SK-N-MC (cell line): ENCODE data around the gene GPX3.

Experiments used
- DNase-seq: peaks from one replicate; pipeline ENCODE4 v3.0.0-alpha.2; 2011; ENCODE audit warnings: low read depth, low spot score
- H3K27ac ChIP-seq: fragments of 200-600 bp; sonication (generic); 2 replicates; pipeline ENCODE4 v1.5.1; 2016; ENCODE audit warnings: mixed run types
- H3K36me3 ChIP-seq: fragments of 200-600 bp; sonication (generic); 2 replicates; pipeline ENCODE4 v1.6.1; 2017; ENCODE audit warnings: antibody characterized with exemption, low read length, mixed read lengths; ENCODE audit not compliant: insufficient read depth
- H3K4me3 ChIP-seq: fragments of 200-600 bp; sonication (generic); 2 replicates; pipeline ENCODE4 v1.5.1; 2016
- H3K9ac ChIP-seq: fragments of 200-600 bp; sonication (generic); 2 replicates; pipeline ENCODE4 v1.8.0; 2017; ENCODE audit warnings: mixed run types, mixed read lengths; ENCODE audit not compliant: insufficient read length
- H3K9me3 ChIP-seq: fragments of 200-600 bp; sonication (generic); 2 replicates; pipeline ENCODE4 v1.6.1; 2017; ENCODE audit warnings: low read depth, mild to moderate bottlenecking, antibody characterized with exemption, low read length, moderate library complexity, mixed read lengths
- EZH2 ChIP-seq: fragments of 200-600 bp; sonication (generic); IDR thresholded peaks from one replicate; pipeline ENCODE4 v1.6.1; 2017; ENCODE audit warnings: antibody characterized with exemption
- FOXP2 ChIP-seq: optimal IDR thresholded peaks from 2 replicates; pipeline ENCODE3; 2011; ENCODE audit warnings: mild to moderate bottlenecking, moderate library complexity; ENCODE audit not compliant: insufficient read depth; ENCODE audit errors: extremely low read length, control extremely low read depth
- POLR2AphosphoS5 ChIP-seq: IDR thresholded peaks from 2 replicates; pipeline ENCODE4 v1.6.1; 2012; ENCODE audit warnings: mild to moderate bottlenecking, low read depth, low read length, borderline replicate concordance

GPX3 gene

DNA sequence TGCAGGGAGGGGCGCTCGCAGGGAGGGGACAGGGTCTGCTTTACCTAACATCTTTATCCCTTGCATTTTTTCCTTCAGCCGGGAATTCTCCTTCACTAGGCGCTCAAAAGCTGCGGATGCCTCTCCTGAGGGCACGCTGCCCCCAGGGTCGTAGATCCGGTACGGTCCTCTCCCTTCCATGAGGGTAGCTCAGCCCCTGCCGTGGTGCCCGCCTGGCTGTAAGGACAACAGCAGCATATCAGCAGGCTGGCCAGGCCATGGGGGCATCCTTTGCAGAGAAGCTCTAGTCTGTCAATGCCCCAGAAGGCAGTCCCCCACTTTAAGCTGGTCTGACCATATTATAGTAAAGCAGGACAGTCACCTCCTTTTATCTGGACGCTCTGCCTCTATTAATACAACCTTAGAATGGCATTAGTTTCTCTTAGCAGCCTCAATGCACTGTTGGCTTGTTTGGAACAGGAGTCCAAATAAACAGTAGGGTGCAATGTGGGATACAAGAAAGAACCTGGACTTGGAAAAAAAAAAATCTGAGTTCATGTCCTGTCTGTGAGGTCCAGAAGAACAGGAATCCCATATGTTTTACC, 44.6 kb downstream of the GPX3 start:
- H3K36me3 ChIP-seq = peaks cover 5% of the 10 kb centered on the region; the same call in 1 of the 2 replicates
- H3K27ac ChIP-seq = no peak overlapping the region
- no peak for TF ChIP-seq EZH2
- no peak for TF ChIP-seq FOXP2
- no peak for TF ChIP-seq POLR2AphosphoS5

DNA sequence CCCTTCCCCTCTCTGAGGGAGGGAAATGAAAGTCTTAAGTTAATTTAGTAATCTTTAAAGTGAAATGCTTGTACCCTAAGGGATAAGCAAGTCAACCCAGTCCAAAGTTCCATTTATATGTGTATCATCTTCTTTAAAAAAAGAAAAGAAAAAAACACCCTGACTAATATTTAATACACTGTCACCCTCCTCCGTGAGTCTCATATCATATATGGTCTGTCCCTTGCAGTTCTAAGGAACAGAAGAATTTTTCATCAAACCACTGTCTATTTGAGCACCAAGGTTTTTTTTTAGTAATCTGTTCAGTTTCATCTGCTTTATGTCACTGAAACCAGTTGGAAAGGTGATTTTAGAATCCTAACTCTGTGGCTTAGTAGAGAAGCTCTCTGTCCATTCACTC, 45.2 kb downstream of the GPX3 start:
- H3K4me3 ChIP-seq = no peak overlapping the region

More for the DNA sequence above, 44.6 kb downstream of the GPX3 start:
- Histone ChIP-seq H3K4me3 (no peak overlapping the region), H3K9me3 (no peaks in the 10 kb centered on the region), H3K9ac (no peak overlapping the region)
- no peak for DNase-seq

DNA sequence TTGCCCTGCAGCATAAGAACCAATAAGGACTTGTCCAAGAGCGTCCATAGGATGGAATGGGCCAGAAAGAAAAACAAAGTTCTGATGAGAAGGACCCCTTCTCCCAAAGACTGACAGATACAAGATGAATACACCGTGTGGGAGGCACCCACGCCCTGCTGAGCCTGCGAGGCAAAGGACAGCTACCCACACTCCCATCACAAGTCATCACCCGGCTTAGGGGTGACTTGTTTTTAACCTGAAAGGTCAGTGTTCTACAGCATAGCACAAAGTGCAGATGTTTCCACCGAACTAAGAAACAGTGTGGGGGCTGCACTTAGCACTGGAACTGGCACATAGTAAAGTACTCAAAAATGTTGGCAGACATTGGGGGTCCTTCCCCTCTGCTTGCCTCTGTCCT, 46.5 kb downstream of the GPX3 start:
- TF ChIP-seq FOXP2 (no peak), EZH2 (no peak), POLR2AphosphoS5 (no peak)
- Histone ChIP-seq H3K9ac (no peak overlapping the region), H3K27ac (no peak overlapping the region), H3K9me3 (no peaks in the 10 kb centered on the region), H3K36me3 (peaks cover 1% of the 10 kb centered on the region; the same call in 1 of the 2 replicates), H3K4me3 (no peak overlapping the region)
- no peak for DNase-seq

More for the DNA sequence above, 45.2 kb downstream of the GPX3 start:
- TF ChIP-seq EZH2 (no peak), FOXP2 (no peak), POLR2AphosphoS5 (no peak)
- Histone ChIP-seq H3K27ac (no peak overlapping the region), H3K9me3 (no peaks in the 10 kb centered on the region), H3K36me3 (peaks cover 5% of the 10 kb centered on the region; the same call in 1 of the 2 replicates), H3K9ac (no peak overlapping the region)
- DNase-seq = no peak

DNA sequence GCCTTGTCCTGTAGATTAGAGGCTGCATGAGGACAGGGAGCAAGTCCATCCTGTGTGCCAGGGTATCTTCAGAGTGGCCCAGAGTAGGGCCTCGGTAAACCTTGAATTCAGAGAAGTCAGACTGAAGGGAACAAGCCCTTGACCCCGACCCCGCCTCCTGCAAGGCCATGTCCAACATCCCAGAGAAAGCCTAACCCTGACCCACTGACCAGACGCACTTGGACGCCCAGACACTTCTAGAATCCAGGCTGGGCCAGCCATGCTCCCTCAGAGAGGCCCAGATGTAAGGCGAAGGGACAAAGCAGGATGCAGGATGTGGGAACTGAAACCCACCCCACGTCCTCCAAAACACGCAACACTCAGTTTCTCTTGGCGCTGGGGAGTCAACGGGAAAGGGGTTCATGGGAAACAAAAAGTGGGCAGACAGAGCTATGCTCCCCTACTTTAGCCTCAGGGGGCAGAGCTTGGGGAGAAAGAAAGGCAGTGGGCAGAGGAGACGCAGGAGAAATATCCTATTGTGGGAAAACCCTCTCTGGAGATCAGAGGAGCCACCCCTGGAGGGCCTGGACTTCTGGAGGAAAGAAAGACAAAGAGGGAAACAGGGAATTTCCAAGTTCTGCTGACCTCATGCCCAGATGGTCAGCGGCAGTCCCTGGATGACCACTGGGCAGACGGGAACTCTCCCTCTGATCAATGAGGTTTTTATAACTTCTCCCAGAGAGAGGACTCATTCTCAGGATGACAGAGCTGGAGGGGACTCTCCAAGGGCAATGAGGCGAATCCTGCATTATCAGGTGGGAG, 47.4 kb downstream of the GPX3 start:
- TF ChIP-seq FOXP2 = no peak
- TF ChIP-seq POLR2AphosphoS5 = no peak
- no peak for TF ChIP-seq EZH2
- H3K27ac ChIP-seq = no peak overlapping the region
- no peak overlapping the region for H3K9ac ChIP-seq
- DNase-seq = no peak
- no peak overlapping the region for H3K4me3 ChIP-seq
- no peaks in the 10 kb centered on the region for H3K36me3 ChIP-seq
- no peaks in the 10 kb centered on the region for H3K9me3 ChIP-seq

DNA sequence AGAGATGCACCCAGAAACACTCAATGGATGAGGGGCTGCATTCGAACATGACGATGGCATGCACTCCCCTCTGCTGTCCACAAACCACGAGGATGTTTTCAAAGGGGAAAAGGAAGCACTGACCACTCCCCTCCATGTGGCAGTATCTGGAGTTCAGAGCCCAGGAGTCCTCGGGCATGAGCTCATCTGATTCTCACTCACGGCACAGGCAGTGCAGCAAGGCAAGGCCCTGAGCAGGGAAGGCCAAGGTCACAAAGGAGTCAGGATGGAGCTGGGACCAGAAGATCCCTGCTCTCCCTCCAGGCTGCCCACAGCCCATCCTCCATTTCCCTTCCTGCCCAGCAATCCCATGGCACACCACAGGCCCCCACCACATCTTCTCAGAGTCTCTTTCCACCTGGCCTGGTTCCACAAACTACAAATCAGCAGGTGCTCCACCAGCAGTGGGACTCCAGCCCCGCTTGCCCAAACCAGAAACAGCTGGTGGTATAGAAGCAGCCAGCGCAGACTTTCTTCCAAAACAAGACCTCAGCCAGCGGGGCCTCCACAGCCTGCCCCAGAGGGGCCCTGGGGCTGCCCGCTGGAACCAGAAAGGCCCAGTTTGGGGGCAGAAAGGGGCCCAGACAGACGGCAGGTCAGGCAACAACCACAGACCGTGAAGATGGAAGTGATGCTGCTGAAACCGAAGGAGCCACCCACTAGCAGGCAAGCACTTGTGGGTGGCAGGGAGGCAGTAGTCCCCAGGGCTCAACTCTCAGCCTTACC, 48.2 kb downstream of the GPX3 start:
- Histone ChIP-seq H3K4me3 (no peak overlapping the region), H3K36me3 (no peaks in the 10 kb centered on the region), H3K27ac (no peak overlapping the region), H3K9me3 (no peaks in the 10 kb centered on the region), H3K9ac (no peak overlapping the region)
- TF ChIP-seq POLR2AphosphoS5 (no peak), FOXP2 (no peak), EZH2 (no peak)
- DNase-seq = no peak

DNA sequence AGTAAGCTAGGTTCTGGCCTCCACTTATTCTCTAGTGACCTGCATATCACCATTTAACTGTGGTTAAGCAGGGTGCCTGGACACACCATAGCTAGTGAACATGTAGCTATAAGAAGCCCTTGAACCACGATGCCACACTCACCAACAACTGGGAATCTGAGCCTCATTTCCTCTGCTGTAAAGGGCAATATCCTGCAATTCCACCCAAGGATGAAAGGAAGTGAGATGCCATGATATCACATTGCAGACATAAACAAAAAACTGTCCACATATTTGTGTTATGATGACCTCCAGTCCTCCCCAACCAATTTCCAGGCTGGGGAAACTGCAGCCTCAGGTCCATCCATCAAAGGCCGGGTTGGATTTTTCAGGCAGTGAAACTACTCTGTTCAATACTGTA, 50.1 kb downstream of the GPX3 start:
- Histone ChIP-seq H3K27ac (no peak overlapping the region), H3K36me3 (no peaks in the 10 kb centered on the region), H3K9ac (no peak overlapping the region), H3K4me3 (no peak overlapping the region), H3K9me3 (no peaks in the 10 kb centered on the region)
- no peak for TF ChIP-seq POLR2AphosphoS5
- TF ChIP-seq EZH2 = no peak
- TF ChIP-seq FOXP2 = no peak
- no peak for DNase-seq

DNA sequence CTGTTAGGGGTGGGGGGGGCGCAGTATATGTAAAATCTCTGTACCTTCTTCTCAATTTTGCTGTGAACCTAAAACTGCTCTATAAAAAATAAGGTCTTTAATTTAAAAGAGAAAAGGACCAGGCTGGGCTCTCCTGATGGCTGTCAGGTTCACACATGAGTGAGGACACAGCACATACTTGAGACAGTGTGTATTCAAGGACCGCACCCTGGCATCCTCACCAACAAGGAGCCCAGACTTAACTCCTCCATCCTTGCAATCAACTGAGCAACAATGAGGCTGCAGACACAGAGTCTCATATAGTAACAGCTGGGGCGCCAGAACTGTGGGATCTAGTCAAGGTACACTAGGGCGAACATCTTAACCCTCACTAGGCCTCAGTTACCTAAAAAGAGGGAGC, 50.6 kb downstream of the GPX3 start:
- no peak overlapping the region for H3K9ac ChIP-seq
- H3K36me3 ChIP-seq = no peaks in the 10 kb centered on the region
- no peak overlapping the region for H3K27ac ChIP-seq
- no peak for TF ChIP-seq FOXP2
- no peak for TF ChIP-seq POLR2AphosphoS5
- no peak for TF ChIP-seq EZH2
- H3K9me3 ChIP-seq = no peaks in the 10 kb centered on the region
- no peak overlapping the region for H3K4me3 ChIP-seq
- no peak for DNase-seq
